ENCODE results near the gene MLPH.

DNA sequence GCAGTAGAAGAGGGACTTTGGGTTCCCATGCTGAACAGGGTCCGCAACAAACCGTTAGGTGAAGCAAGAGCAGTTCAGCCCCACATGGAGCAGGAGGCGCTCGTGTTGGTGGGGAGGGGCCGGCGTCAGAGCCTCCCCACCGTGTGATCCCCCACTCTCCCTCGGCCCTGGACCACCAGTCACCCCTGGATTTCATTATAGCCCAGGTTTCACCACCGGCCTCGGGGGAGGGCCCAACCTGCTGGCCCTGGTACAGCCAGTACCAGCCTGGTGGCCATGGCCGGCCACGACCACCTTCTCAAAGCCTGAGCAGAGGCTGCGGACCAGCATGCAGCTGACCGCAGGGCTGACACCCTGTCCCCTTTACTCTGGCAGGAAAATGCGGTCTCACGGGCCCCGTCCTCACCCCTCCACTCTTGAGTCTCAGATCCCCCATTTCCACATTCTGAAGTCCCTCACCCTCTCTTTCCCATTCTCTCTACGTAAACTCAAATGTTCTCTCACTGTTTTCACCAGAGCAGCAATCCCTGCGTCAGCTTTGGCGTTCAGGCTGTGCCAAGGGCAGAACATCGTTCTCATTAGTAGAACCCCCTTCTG, 8.6 kb downstream of the MLPH start:
- TF ChIP-seq EZH2 (IDR thresholded peaks at IDR 0.05; ENCODE audit: low read depth) = no peak
- no peak for TF ChIP-seq CTCF (conservative IDR thresholded peaks at IDR 0.05)

Data from PC-9 (cell line).